GM12865 (cell line): Measurements from ENCODE around the gene ACTL8.

Source experiments
- DNase-seq: peaks from one replicate; pipeline ENCODE4 v3.0.0; 2010; ENCODE audit warnings: low read depth
- H3K4me3 ChIP-seq: 2 replicates; pipeline ENCODE4 v1.5.1; 2011; ENCODE audit warnings: mild to moderate bottlenecking, low read depth, low read length, control low read depth
- TF ChIP-seq, protein P1 (sequence below): IDR thresholded peaks from 2 replicates; pipeline ENCODE4 v1.5.1; 2011; ENCODE audit warnings: low read length, control low read depth, low read depth, inconsistent platforms; ENCODE audit not compliant: insufficient read depth; ENCODE audit errors: missing control alignments

Gene ACTL8

DNA sequence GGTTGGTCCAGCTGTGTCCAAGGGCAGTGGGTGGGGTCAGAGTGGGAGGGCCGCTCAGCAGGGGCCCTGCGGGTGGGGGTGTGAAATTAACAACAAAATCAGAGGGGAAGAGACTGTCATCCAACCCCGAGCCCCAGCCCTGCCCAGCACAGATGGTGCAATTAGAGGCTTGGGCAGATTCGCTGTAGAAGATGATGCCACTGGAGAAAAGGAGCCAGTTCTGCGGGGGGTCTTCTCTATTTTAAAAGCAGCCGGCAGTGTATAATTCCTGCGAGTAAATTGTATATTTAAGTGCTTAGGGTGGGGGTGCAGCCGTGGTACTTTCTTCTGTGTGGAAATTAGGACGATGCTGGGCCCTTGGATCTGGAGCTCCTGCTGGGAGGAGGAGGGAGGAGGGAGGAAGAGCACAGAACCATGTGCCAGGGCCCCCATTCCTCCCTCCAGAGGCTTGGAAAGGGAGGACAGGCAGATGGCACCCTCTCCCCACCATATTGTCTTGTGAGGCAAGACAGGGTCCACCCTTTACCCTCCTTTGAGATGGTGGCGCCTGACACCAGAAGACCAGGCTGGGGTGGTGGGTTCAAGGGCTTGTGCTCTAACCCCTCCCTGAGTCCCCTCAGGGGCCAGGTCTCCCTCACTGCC is 89.2 kb downstream of the ACTL8 start:
- no peak for DNase-seq
- no peak overlapping the region for H3K4me3 ChIP-seq
- TF ChIP-seq, protein P1, sequence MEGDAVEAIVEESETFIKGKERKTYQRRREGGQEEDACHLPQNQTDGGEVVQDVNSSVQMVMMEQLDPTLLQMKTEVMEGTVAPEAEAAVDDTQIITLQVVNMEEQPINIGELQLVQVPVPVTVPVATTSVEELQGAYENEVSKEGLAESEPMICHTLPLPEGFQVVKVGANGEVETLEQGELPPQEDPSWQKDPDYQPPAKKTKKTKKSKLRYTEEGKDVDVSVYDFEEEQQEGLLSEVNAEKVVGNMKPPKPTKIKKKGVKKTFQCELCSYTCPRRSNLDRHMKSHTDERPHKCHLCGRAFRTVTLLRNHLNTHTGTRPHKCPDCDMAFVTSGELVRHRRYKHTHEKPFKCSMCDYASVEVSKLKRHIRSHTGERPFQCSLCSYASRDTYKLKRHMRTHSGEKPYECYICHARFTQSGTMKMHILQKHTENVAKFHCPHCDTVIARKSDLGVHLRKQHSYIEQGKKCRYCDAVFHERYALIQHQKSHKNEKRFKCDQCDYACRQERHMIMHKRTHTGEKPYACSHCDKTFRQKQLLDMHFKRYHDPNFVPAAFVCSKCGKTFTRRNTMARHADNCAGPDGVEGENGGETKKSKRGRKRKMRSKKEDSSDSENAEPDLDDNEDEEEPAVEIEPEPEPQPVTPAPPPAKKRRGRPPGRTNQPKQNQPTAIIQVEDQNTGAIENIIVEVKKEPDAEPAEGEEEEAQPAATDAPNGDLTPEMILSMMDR = no peak

DNA sequence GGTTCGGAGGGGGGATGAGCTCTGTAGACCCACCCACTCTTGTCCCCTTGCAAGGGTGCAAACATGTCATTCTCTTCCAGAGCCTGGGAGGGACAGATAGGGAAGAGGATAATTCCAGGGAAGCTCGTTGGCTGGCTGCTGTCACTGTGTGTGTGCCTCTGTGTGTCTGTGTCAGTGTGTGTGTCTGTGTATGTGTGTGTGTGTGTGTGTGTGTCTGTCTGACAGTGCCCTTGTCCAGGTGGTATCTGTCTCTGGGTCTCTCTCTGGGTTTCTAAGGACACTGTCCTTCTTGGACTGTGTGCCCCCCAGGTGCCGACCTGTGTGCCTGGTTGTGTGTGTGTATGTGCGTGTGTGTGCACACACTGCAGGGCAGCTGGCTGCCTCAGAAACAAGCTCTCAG is 90.5 kb downstream of the ACTL8 start:
- TF ChIP-seq, protein P1 = no peak
- no peak for DNase-seq

DNA sequence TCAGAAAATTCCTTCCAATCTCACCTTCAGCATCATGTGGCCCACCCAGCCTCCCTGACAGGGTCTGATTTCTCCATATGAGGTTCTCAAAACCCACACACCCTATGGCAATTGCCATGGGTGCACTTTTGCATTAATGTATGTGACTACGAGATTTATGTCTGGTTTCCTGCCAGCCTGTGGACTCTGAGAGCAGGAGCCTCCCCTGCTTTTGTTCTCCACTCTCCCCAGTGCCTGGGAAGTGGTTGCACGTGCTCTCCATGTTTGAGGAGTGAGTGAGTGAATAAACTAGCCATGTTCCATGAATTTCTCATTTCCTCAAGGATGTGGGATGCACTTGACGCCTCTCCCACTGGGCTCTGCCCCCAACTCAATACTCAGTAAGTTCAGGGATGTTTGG is 91.2 kb downstream of the ACTL8 start:
- H3K4me3 ChIP-seq = no peak overlapping the region
- TF ChIP-seq, protein P1 = no peak
- no peak for DNase-seq

More for the DNA sequence above, 90.5 kb downstream of the ACTL8 start:
- no peak overlapping the region for H3K4me3 ChIP-seq

DNA sequence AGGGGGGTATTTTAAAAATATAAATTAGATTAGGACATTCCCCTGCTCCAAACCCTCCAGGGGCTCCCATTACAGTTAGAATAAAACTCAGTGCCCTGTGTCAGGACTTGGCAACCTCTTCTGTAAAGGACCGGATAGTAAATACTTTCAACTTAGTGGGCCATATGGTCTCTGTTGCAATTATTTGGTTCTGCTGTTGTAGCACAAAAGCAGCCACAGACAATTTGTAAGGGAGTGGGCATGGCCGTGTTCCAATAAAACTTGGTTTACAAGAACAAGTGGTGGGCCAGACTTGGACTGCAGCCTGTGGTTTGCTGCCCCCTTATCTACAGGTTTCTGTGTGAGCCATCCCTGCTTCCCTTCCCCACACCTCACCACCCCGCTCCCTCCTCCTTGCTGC is 92.0 kb downstream of the ACTL8 start:
- TF ChIP-seq, protein P1 = no peak
- DNase-seq = no peak
- no peak overlapping the region for H3K4me3 ChIP-seq

DNA sequence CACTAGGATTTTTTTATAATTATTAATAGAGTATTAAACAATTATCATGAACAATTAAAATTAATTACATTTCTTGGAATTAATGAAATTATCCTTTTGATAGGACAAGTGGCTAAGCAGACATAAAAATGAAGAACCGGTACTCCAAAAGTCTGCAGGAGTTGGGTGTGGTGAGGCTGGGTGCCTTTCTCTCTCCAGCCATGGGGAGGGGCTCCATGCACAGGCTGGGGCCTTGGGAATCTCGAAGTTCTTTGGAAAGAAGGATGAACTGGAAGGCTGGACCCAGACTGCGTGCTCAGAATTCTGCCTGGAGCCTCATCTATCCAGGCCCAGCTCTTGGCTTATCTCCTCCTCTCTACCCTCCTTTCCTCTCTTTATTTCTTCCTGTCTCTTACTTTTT is 94.1 kb downstream of the ACTL8 start:
- TF ChIP-seq, protein P1 = no peak
- DNase-seq = no peak
- no peak overlapping the region for H3K4me3 ChIP-seq

DNA sequence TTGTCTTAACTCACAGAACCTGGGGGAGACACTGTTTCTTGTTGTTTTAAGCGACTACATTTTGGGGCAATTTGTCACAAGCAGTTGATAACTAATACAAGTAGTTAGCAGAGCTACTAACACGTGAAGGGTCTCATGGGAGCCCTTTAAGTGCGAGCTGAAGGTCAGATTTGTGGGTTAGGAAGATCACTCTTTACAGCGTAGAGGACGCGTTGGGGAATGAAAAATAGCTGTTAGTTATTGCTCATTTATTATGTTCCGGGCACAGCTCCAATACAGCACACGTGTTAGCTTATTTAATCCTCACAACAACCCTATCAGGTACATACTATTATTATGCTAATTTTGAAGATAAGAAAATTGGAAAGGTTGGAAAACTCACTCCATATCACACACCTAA is 95.9 kb downstream of the ACTL8 start:
- no peak overlapping the region for H3K4me3 ChIP-seq
- no peak for DNase-seq
- TF ChIP-seq, protein P1 = no peak

DNA sequence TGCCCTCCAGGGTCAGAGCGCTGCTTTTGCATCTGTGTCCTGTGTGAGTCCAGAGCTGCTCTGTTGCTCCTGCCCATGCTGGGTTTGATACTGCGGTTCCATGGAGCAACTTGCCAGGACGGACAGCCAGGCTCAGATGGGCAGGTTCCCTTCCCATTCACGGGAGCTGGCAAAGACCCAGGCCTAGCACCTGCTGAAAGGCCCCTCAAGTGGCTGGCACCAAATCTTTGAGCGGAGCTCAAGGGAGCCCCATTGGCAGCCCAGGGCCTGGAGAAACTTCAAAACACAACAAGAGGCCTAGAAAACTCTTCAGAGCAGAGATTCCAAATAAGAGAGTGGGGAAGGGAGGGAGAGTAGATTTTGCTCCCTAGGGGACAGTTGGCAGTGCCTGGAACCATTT is 97.2 kb downstream of the ACTL8 start:
- DNase-seq = no peak
- TF ChIP-seq, protein P1 = no peak
- no peak overlapping the region for H3K4me3 ChIP-seq
